Measurements from ENCODE around the gene DHRS7C.

- TF ChIP-seq, protein P1, sequence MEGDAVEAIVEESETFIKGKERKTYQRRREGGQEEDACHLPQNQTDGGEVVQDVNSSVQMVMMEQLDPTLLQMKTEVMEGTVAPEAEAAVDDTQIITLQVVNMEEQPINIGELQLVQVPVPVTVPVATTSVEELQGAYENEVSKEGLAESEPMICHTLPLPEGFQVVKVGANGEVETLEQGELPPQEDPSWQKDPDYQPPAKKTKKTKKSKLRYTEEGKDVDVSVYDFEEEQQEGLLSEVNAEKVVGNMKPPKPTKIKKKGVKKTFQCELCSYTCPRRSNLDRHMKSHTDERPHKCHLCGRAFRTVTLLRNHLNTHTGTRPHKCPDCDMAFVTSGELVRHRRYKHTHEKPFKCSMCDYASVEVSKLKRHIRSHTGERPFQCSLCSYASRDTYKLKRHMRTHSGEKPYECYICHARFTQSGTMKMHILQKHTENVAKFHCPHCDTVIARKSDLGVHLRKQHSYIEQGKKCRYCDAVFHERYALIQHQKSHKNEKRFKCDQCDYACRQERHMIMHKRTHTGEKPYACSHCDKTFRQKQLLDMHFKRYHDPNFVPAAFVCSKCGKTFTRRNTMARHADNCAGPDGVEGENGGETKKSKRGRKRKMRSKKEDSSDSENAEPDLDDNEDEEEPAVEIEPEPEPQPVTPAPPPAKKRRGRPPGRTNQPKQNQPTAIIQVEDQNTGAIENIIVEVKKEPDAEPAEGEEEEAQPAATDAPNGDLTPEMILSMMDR (IDR thresholded peaks at IDR 0.05 in 4 of 5, conservative IDR thresholded peaks at IDR 0.05 in 1 of 5), result no peak
- TF ChIP-seq POLR2A (IDR thresholded peaks at IDR 0.05), result no peak
These were observed 65.8 kb downstream of the DHRS7C start for GRCh38 chr17:9725575-9725974.
